Stimulated activated CD4-positive, alpha-beta T cell treated with anti-CD3 and anti-CD28 coated beads, Interleukin-1b, Interleukin-23, amount 100 ng/mL, for 4 hours (primary cell): ENCODE results near the gene WDR1.
A peak's percentile ranks its signal among the peaks of the same experiment; 100 is the strongest.

ENCODE experiments used
- DNase-seq, 2 donors: peaks; one replicate each; pipeline ENCODE4 v3.0.0-alpha.2; 2020; ENCODE audit warnings: low read depth in 2 of 2

Gene WDR1

GRCh38 chr4:10098780-10099160 lies 17.8 kb downstream of the WDR1 start:
- DNase-seq = no peak

- DNase-seq = no peak
Measured at GRCh38 chr4:10097906-10098779, 18.5 kb downstream of the WDR1 start.

GRCh38 chr4:10096978-10097335 lies 19.6 kb downstream of the WDR1 start:
- no peak for DNase-seq

- DNase-seq = peak; percentile 65 to 74
Measured at GRCh38 chr4:10096201-10096977, 20.2 kb downstream of the WDR1 start.

- no peak for DNase-seq
Measured at GRCh38 chr4:10095296-10095991, 21.2 kb downstream of the WDR1 start.

GRCh38 chr4:10094841-10095240 lies 21.8 kb downstream of the WDR1 start:
- no peak for DNase-seq

- DNase-seq = no peak
Measured at GRCh38 chr4:10093801-10094552, 22.6 kb downstream of the WDR1 start.

- DNase-seq = no peak
Measured at GRCh38 chr4:10093271-10093621, 23.4 kb downstream of the WDR1 start.

GRCh38 chr4:10092481-10093270 lies 23.9 kb downstream of the WDR1 start:
- DNase-seq = no peak

- DNase-seq = no peak
Measured at GRCh38 chr4:10091531-10092181, 24.9 kb downstream of the WDR1 start.

GRCh38 chr4:10090467-10091250 lies 25.9 kb downstream of the WDR1 start:
- no peak for DNase-seq

- DNase-seq = no peak
Measured at GRCh38 chr4:10089346-10089745, 27.3 kb downstream of the WDR1 start.

- no peak for DNase-seq
Measured at GRCh38 chr4:10088135-10089010, 28.2 kb downstream of the WDR1 start.

- DNase-seq = no peak
Measured at GRCh38 chr4:10087152-10087791, 29.3 kb downstream of the WDR1 start.

GRCh38 chr4:10086506-10087120 lies 30.0 kb downstream of the WDR1 start:
- DNase-seq = no peak

- DNase-seq = no peak
Measured at GRCh38 chr4:10085828-10086505, 30.6 kb downstream of the WDR1 start.

GRCh38 chr4:10085386-10085785 lies 31.2 kb downstream of the WDR1 start:
- DNase-seq = no peak
